HEK293 (cell line): ENCODE data around the gene SCN4B.

Source experiments
- CTCF ChIA-PET: fragments of 350-600 bp; formaldehyde crosslinking; extraction: SDS; loops from one replicate; lab custom pipeline; 2021; ENCODE audit warnings: antibody characterized with exemption; lab: Yijun Ruan, JAX
- POLR2A ChIA-PET: fragments of 300-600 bp; formaldehyde crosslinking; extraction: SDS; loops from one replicate; lab custom pipeline; 2020; ENCODE audit warnings: antibody characterized with exemption, inconsistent platforms; lab: Yijun Ruan, JAX
- H3K27ac ChIP-seq: fragments of 200-500 bp; sonication (Bioruptor generic); 2 replicates; pipeline ENCODE4 v1.5.1; 2014; ENCODE audit warnings: low read depth, low read length, control low read depth, inconsistent platforms; ENCODE audit errors: extremely low read depth
- H3K36me3 ChIP-seq, 2 experiments: fragments of 200-500 bp in 1 of 2; sonication (Bioruptor generic) in 1 of 2; 1 replicate in 1 of 2; 2 replicates in 1 of 2; pipeline ENCODE4 v1.5.1; 2014 to 2017; ENCODE audit warnings: inconsistent platforms in 2 of 2, low read length in 2 of 2; ENCODE audit not compliant: control insufficient read depth in 2 of 2, insufficient read depth in 1 of 2
- H3K4me1 ChIP-seq: fragments of 200-500 bp; sonication (Bioruptor generic); 2 replicates; pipeline ENCODE4 v1.5.1; 2014; ENCODE audit warnings: mild to moderate bottlenecking, low read length, inconsistent platforms; ENCODE audit not compliant: control insufficient read depth, insufficient read depth
- H3K4me3 ChIP-seq: 2 replicates; pipeline ENCODE4 v1.5.1; 2011; ENCODE audit warnings: low read depth, mild to moderate bottlenecking, control low read depth, low read length, moderate library complexity
- H3K9me3 ChIP-seq: fragments of 200-500 bp; sonication (Bioruptor generic); 2 replicates; pipeline ENCODE4 v1.5.1; 2014; ENCODE audit warnings: low read depth, low read length, inconsistent platforms; ENCODE audit not compliant: control insufficient read depth, insufficient read depth
- GLIS1 ChIP-seq: fragments of 450-650 bp; formaldehyde crosslinking; IDR thresholded peaks from 2 replicates; pipeline ENCODE4 v1.5.1; 2016; ENCODE audit warnings: missing biosample characterization, missing genetic modification characterization
- OVOL3 ChIP-seq: fragments of 450-650 bp; formaldehyde crosslinking; IDR thresholded peaks from 2 replicates; pipeline ENCODE4 v1.5.1; 2016; ENCODE audit warnings: missing biosample characterization, missing genetic modification characterization
- SP3 ChIP-seq: fragments of 450-650 bp; formaldehyde crosslinking; IDR thresholded peaks from 2 replicates; pipeline ENCODE4 v1.5.1; 2016; ENCODE audit warnings: missing biosample characterization, missing genetic modification characterization
- YY2 ChIP-seq: fragments of 450-650 bp; formaldehyde crosslinking; IDR thresholded peaks from 2 replicates; pipeline ENCODE4 v1.5.1; 2016; ENCODE audit warnings: missing biosample characterization, missing genetic modification characterization
- ZNF121 ChIP-seq: fragments of 450-650 bp; formaldehyde crosslinking; IDR thresholded peaks from 2 replicates; pipeline ENCODE4 v1.5.1; 2016; ENCODE audit warnings: missing biosample characterization, missing genetic modification characterization
- ZNF146 ChIP-seq: fragments of 450-650 bp; formaldehyde crosslinking; IDR thresholded peaks from 2 replicates; pipeline ENCODE4 v1.5.1; 2016; ENCODE audit warnings: missing biosample characterization, missing genetic modification characterization
- ZNF155 ChIP-seq: fragments of 450-650 bp; formaldehyde crosslinking; IDR thresholded peaks from 2 replicates; pipeline ENCODE4 v1.5.1; 2016; ENCODE audit warnings: missing biosample characterization, missing genetic modification characterization
- ZNF169 ChIP-seq: fragments of 450-650 bp; formaldehyde crosslinking; IDR thresholded peaks from 2 replicates; pipeline ENCODE4 v1.5.1; 2016; ENCODE audit warnings: missing biosample characterization, missing genetic modification characterization
- ZNF24 ChIP-seq: fragments of 450-650 bp; formaldehyde crosslinking; IDR thresholded peaks from 2 replicates; pipeline ENCODE4 v1.5.1; 2016; ENCODE audit warnings: missing biosample characterization, missing genetic modification characterization
- ZNF366 ChIP-seq: fragments of 450-650 bp; formaldehyde crosslinking; conservative IDR thresholded peaks from 2 replicates; pipeline ENCODE4 v1.5.1; 2016; ENCODE audit warnings: missing biosample characterization, missing genetic modification characterization
- ZNF416 ChIP-seq: fragments of 450-650 bp; formaldehyde crosslinking; IDR thresholded peaks from 2 replicates; pipeline ENCODE4 v1.5.1; 2016; ENCODE audit warnings: missing biosample characterization, missing genetic modification characterization
- ZNF473 ChIP-seq: fragments of 450-650 bp; formaldehyde crosslinking; IDR thresholded peaks from 2 replicates; pipeline ENCODE4 v1.5.1; 2017; ENCODE audit warnings: missing biosample characterization, missing genetic modification characterization
- ZNF514 ChIP-seq: fragments of 450-650 bp; formaldehyde crosslinking; IDR thresholded peaks from 2 replicates; pipeline ENCODE4 v1.5.1; 2016; ENCODE audit warnings: missing biosample characterization, missing genetic modification characterization
- ZNF548 ChIP-seq: fragments of 450-650 bp; formaldehyde crosslinking; IDR thresholded peaks from 2 replicates; pipeline ENCODE4 v1.5.1; 2016; ENCODE audit warnings: missing biosample characterization, missing genetic modification characterization
- ZNF610 ChIP-seq: fragments of 450-650 bp; formaldehyde crosslinking; IDR thresholded peaks from 2 replicates; pipeline ENCODE4 v1.5.1; 2016; ENCODE audit warnings: missing biosample characterization, missing genetic modification characterization, borderline replicate concordance
- ZNF623 ChIP-seq: fragments of 450-650 bp; formaldehyde crosslinking; IDR thresholded peaks from 2 replicates; pipeline ENCODE4 v1.5.1; 2016; ENCODE audit warnings: missing biosample characterization, missing genetic modification characterization
- ZNF654 ChIP-seq: fragments of 450-650 bp; formaldehyde crosslinking; IDR thresholded peaks from 2 replicates; pipeline ENCODE4 v1.5.1; 2016; ENCODE audit warnings: low read depth, missing biosample characterization, missing genetic modification characterization
- ZNF701 ChIP-seq: fragments of 450-650 bp; formaldehyde crosslinking; IDR thresholded peaks from 2 replicates; pipeline ENCODE4 v1.5.1; 2016; ENCODE audit warnings: missing biosample characterization, missing genetic modification characterization
- TF ChIP-seq, protein P1 (sequence below): fragments of 450-650 bp; formaldehyde crosslinking; conservative IDR thresholded peaks from 2 replicates; pipeline ENCODE4 v1.5.1; 2016; ENCODE audit warnings: low read depth, missing biosample characterization, missing genetic modification characterization
- TF ChIP-seq, protein P2 (sequence below): fragments of 450-650 bp; IDR thresholded peaks from 2 replicates; pipeline ENCODE4 v1.5.1; 2018; ENCODE audit warnings: missing biosample characterization, mild to moderate bottlenecking, missing genetic modification characterization
- TF ChIP-seq, protein P3 (sequence below): fragments of 450-650 bp; formaldehyde crosslinking; IDR thresholded peaks from 2 replicates; pipeline ENCODE4 v1.5.1; 2017; ENCODE audit warnings: missing biosample characterization, missing genetic modification characterization

The SCN4B gene

DNA sequence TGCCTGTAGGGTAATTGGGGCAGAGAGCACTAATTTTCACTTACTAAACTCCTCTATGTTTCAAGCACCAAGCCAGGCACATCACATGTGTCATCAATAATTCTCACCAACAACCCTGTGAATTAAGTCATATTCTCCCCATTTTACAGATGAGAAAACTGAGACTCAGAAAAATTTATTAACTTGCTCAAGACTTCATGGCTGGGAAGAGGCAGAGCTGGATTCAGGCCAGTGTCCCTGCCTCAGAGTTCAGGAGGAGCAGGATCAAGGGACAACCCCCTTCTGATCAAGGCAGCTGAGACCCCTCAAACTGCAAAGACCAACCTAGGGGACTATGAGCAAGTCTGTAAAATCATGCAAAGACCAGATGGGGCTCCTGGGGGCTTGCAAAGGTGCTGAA, 68.0 kb downstream of the SCN4B start:
- Histone ChIP-seq H3K36me3 (no peaks in the 10 kb centered on the region), H3K27ac (no peak overlapping the region), H3K4me1 (no peaks in the 10 kb centered on the region), H3K9me3 (no peaks in the 10 kb centered on the region), H3K4me3 (no peak overlapping the region)
- CTCF ChIA-PET, result no interaction called here
- POLR2A ChIA-PET, result no interaction called here
- TF ChIP-seq ZNF169 (no peak), ZNF416 (tag by site-specific recombination) (no peak), SP3 (tag by site-specific recombination) (no peak), ZNF155 (tag by site-specific recombination) (no peak)
- TF ChIP-seq, protein P1, sequence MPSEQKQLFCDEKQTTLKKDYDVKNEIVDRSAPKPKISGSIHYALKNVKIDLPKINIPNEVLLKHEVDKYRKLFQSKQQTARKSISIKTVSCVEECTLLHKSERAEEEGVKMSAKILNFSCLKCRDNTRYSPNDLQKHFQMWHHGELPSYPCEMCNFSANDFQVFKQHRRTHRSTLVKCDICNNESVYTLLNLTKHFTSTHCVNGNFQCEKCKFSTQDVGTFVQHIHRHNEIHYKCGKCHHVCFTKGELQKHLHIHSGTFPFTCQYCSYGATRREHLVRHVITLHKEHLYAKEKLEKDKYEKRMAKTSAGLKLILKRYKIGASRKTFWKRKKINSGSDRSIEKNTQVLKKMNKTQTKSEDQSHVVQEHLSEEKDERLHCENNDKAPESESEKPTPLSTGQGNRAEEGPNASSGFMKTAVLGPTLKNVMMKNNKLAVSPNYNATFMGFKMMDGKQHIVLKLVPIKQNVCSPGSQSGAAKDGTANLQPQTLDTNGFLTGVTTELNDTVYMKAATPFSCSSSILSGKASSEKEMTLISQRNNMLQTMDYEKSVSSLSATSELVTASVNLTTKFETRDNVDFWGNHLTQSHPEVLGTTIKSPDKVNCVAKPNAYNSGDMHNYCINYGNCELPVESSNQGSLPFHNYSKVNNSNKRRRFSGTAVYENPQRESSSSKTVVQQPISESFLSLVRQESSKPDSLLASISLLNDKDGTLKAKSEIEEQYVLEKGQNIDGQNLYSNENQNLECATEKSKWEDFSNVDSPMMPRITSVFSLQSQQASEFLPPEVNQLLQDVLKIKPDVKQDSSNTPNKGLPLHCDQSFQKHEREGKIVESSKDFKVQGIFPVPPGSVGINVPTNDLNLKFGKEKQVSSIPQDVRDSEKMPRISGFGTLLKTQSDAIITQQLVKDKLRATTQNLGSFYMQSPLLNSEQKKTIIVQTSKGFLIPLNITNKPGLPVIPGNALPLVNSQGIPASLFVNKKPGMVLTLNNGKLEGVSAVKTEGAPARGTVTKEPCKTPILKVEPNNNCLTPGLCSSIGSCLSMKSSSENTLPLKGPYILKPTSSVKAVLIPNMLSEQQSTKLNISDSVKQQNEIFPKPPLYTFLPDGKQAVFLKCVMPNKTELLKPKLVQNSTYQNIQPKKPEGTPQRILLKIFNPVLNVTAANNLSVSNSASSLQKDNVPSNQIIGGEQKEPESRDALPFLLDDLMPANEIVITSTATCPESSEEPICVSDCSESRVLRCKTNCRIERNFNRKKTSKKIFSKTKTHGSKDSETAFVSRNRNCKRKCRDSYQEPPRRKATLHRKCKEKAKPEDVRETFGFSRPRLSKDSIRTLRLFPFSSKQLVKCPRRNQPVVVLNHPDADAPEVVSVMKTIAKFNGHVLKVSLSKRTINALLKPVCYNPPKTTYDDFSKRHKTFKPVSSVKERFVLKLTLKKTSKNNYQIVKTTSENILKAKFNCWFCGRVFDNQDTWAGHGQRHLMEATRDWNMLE (tag by site-specific recombination), result no peak
- TF ChIP-seq, all 188 proteins: peak for 0

DNA sequence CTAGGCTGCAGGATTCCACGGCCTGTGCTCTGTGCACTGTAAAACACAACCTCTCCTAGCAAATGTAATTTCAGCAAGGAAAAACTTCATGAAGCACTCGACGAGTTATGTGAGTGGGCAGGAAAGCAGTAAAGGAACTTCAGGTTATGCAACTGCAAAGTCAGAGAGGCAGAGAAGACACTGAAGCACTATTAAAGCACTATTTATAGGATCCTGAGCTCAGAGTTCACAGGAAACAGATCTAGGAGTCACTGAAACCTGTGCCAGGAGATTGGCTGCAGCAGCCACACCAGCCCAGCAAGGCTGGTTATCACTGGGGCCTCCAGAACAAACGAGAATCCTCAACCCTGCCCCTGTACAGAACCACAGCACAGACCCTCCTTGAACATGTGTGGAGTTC, 68.4 kb downstream of the SCN4B start:
- TF ChIP-seq ZNF548 (no peak), ZNF654 (tag by site-specific recombination) (no peak), ZNF366 (tag by site-specific recombination) (no peak), ZNF514 (tag by site-specific recombination) (no peak), GLIS1 (tag by site-specific recombination) (no peak), ZNF24 (tag by site-specific recombination) (no peak), YY2 (no peak), ZNF146 (tag by site-specific recombination) (no peak), ZNF473 (tag by site-specific recombination) (no peak), ZNF121 (tag by site-specific recombination) (no peak), ZNF610 (tag by site-specific recombination) (no peak), OVOL3 (tag by site-specific recombination) (no peak), ZNF701 (tag by site-specific recombination) (no peak), ZNF623 (tag by site-specific recombination) (no peak)
- TF ChIP-seq, protein P2, sequence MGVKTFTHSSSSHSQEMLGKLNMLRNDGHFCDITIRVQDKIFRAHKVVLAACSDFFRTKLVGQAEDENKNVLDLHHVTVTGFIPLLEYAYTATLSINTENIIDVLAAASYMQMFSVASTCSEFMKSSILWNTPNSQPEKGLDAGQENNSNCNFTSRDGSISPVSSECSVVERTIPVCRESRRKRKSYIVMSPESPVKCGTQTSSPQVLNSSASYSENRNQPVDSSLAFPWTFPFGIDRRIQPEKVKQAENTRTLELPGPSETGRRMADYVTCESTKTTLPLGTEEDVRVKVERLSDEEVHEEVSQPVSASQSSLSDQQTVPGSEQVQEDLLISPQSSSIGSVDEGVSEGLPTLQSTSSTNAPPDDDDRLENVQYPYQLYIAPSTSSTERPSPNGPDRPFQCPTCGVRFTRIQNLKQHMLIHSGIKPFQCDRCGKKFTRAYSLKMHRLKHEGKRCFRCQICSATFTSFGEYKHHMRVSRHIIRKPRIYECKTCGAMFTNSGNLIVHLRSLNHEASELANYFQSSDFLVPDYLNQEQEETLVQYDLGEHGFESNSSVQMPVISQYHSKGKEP (tag by site-specific recombination), result no peak
- TF ChIP-seq, protein P3, sequence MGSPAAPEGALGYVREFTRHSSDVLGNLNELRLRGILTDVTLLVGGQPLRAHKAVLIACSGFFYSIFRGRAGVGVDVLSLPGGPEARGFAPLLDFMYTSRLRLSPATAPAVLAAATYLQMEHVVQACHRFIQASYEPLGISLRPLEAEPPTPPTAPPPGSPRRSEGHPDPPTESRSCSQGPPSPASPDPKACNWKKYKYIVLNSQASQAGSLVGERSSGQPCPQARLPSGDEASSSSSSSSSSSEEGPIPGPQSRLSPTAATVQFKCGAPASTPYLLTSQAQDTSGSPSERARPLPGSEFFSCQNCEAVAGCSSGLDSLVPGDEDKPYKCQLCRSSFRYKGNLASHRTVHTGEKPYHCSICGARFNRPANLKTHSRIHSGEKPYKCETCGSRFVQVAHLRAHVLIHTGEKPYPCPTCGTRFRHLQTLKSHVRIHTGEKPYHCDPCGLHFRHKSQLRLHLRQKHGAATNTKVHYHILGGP (tag by site-specific recombination), result no peak
- Histone ChIP-seq H3K4me3 (no peak overlapping the region), H3K9me3 (no peaks in the 10 kb centered on the region), H3K4me1 (no peaks in the 10 kb centered on the region), H3K27ac (no peak overlapping the region), H3K36me3 (no peaks in the 10 kb centered on the region)
- ChIA-PET POLR2A (no interaction called here), CTCF (no interaction called here)
